H54 (cell line): ENCODE results near the gene NXPH4.
A peak's percentile ranks its signal among the peaks of the same experiment; 100 is the strongest.

ENCODE experiments used
- DNase-seq: peaks from one replicate; pipeline ENCODE4 v3.0.0; 2011; ENCODE audit warnings: low spot score, mixed read lengths; ENCODE audit not compliant: insufficient read length
- FAIRE-seq: peaks from 3 replicates; lab custom pipeline; 2011; peaks lifted over from hg19 to GRCh38; lab: Jason Lieb, UNC
- POLR2A ChIP-seq: IDR thresholded peaks from 2 replicates; pipeline ENCODE4 v1.6.1; 2011; ENCODE audit warnings: low read depth, mild to moderate bottlenecking, low read length

NXPH4 gene

DNA sequence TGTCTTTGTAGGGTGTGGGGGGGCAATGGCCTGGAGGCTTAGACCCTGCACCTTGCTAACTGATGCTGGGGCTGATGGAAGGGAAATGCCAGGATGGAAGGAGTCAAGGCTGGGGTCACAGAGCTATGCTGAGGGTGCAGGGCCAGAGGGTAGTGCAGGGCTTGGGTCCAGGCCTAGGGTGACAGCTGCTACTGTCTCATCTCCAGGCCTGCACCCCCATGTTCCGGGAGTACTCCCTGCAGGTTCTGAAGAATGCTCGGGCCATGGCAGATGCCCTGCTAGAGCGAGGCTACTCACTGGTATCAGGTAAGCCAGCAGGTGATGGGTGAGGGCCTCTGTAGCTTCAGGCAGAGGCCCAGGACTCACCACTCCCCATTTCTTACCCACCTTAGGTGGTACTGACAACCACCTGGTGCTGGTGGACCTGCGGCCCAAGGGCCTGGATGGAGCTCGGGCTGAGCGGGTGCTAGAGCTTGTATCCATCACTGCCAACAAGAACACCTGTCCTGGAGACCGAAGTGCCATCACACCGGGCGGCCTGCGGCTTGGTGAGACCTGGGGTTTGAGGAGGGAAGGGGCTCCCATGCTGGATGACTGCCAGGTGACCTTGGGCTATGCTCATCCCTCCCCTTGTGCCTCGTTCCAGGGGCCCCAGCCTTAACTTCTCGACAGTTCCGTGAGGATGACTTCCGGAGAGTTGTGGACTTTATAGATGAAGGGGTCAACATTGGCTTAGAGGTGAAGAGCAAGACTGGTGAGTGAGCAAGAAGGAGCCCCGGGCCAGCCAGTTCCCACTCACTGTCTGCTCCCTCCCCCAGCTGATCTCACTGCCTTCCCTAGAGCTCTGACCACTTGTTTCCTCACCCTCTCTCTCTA lies 17.0 kb downstream of the NXPH4 start:
- DNase-seq (no peak), FAIRE-seq (no peak)
- no peak for TF ChIP-seq POLR2A

DNA sequence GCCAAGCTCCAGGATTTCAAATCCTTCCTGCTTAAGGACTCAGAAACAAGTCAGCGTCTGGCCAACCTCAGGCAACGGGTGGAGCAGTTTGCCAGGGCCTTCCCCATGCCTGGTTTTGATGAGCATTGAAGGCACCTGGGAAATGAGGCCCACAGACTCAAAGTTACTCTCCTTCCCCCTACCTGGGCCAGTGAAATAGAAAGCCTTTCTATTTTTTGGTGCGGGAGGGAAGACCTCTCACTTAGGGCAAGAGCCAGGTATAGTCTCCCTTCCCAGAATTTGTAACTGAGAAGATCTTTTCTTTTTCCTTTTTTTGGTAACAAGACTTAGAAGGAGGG lies 17.6 kb downstream of the NXPH4 start:
- TF ChIP-seq POLR2A: no peak
- FAIRE-seq: no peak
- no peak for DNase-seq

DNA sequence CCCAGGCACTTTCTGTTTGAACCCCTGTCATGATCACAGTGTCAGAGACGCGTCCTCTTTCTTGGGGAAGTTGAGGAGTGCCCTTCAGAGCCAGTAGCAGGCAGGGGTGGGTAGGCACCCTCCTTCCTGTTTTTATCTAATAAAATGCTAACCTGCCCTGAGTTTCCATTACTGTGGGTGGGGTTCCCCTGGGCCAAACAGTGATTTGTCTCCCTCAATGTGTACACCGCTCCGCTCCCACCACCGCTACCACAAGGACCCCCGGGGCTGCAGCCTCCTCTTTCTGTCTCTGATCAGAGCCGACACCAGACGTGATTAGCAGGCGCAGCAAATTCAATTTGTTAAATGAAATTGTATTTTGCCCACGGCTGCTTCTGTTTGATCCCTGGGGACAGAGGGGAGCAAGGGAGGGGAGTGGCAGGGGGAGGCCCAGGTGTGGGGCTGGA lies 18.0 kb downstream of the NXPH4 start:
- no peak for DNase-seq
- TF ChIP-seq POLR2A: no peak
- FAIRE-seq: no peak

DNA sequence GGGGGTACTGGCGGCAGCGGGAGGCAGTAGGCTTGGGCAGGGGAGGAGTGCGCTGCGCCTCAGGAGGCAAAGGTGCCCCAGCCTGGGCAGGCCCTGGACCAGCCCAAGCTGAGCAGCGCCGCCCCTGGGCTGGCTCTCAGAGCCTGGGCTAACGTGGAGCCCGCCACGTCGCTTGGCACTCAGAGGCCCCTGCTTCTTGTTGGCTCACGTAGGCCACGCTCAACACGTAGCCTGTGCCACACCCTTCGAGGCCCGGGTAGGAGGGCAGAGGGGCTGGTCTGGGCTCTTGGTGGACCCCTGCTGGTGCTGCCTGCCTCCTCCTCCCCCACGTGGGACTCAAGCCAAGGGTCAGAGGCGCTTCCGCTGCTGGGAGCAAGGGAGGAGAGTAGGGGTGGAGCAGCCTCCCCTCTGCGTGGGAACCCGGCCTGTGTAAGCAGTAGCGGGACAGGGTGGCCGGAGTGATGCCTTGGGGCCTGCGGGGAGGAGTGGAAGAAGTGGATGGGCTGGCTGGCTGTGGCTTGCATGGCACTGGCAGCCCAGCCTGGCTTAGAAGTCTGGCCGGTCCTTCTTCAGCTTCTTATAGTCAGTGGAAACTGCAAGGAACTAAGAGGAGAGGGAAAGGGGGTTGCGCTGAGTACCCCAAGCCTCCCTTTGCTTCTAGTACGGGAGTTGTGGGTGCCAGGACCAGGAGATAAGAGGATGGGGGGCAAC lies 18.6 kb downstream of the NXPH4 start:
- TF ChIP-seq POLR2A: no peak
- FAIRE-seq (no peak), DNase-seq (no peak)

DNA sequence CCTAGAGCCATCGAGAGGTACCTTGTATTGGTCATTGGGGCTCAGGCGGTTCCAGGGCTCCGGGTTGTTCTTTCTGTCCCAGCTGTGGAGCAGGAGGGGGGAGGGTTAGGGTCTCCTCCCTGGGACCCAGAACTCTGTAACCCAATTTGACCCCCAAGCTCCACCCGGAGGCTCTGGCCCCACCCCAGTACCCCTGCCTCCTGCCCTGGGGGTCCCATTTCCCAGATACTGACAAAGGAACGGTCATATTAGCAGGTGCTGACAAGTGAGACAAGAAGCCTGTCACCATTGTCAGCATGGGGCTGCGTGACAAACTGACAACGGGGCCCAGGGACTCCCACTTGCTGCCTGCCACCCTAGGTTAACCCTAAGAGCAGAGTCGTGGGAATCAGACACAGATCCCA lies 19.1 kb downstream of the NXPH4 start:
- FAIRE-seq (no peak), DNase-seq (no peak)
- no peak for TF ChIP-seq POLR2A

DNA sequence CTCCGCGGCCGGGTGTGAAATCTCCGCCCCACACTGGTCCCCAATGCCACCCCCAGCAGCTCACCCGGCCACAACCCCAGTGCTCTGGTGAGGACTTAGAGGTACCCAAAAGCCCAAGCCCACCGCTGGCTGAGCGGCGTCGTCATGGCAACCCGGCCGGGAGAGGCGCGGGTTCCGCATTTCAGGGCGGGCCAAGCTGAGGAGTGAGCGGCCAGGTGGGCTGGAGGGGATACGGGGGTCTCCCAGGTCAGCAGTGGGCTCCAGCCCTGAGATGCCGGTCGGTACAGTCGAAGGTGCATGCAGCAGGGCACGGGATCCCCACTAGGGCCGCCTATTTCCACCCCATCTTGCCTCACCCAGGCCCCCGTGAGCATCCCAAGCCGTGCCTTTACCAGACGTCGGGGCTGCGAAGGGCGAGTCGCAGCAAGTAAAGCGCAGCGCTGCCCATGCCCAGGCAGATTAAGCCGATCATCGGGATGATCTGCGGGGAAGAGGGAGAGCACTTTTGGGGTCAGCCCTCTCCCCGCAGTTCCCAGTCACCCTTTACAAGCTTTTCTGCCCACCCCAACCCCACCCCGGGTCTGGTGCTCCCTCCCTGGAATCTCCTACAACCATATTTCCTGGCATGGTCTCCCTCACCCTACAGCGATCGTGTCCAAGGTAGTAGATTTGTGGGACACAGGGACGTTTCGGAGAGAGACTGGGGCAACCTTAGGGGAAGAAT lies 19.8 kb downstream of the NXPH4 start:
- FAIRE-seq: no peak
- no peak for DNase-seq
- no peak for TF ChIP-seq POLR2A

DNA sequence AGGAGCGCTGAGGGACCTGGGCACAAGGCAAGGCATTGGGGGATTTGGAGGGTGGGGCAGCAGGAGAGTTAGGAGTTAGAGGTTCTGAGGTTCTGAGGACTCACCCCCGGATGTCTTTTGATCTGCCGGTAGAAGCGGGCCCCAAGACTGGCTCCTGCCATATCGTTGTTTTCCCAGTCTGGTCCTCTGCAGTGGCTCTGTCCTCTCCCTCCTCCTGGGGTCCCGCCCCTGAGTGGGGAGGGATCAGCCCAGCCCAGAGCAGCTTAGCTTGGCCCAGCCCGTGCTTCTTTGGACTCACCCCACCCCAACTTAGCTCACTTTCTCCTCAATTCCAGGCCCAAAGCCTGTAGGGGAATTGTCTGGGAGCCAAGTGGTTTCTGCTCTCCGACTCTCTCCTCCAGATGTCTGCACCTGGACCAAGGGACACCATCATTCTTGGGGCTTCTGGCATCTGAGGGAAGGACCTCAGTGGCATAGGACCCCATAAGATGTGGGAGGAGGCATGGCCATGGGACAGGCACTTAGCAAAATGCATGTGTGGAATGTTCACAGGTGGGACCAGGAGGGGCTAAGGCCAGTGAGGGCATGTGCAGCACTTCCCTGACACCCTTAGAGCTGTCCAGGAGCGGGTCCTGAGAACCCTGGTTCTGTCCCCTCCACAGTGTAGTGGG lies 20.5 kb downstream of the NXPH4 start:
- no peak for FAIRE-seq
- no peak for DNase-seq
- TF ChIP-seq POLR2A: no peak

DNA sequence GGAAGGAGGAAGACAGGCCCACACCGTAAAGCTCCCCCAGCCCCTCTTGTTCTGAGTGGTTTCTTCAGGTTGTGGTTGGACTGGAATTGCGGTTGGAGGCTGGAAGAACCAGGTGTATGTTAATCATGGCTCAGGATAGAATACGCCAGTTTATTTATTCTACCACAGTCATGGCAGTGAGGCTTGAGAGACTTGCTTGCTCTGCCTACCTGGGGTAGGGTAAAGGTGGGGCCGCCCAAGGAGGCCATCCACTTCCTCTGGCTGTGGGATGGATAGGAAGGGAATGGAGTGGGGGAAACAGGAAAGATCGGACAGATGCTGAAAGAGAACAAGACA lies 21.0 kb downstream of the NXPH4 start:
- DNase-seq: no peak
- FAIRE-seq: no peak
- TF ChIP-seq POLR2A: no peak

DNA sequence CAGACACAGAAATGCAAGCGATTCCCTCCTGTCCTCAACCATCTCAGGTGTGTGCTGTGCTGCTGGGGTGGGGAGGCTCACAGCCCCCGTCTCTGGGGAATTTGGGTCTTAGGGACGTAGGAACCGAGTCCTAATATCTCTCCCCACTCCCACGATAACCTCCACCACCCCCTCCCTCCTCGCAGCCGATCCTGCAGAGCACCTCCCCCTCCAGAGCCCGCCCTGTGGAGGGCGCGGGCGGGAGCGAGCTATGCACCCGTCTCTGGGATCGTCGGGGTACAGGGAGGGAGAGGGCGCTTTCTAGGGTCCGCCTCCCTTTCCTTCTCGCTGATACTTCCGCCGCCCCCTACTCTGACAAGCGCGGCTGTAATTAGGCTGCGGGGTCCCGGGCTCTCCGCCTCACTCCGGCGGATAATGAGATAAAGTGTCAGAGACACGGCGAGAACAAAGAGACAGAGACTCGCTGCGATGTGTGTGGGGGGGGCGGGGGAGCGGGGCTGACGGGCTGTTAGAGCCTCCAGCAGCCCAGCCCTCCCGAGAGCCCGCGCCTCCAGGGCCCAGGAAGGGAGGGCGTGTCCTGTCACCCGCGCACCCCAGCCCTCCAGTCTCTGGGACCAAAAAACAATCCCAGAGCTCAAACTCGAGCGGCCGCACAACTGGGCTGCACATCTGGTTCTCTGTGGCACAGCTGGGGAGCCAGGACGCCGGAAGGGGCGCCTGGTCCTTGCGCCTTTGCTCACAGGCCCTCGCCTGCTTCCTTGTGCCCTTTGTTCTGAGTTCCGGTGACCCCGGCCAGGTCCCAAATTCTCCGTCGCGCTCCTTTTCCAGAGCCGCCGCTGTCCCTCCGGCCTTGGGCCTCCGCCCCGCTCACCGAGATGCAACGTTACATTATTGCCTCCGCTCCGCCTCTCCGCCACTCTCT lies 21.6 kb downstream of the NXPH4 start:
- no peak for FAIRE-seq
- DNase-seq: no peak
- TF ChIP-seq POLR2A: no peak

DNA sequence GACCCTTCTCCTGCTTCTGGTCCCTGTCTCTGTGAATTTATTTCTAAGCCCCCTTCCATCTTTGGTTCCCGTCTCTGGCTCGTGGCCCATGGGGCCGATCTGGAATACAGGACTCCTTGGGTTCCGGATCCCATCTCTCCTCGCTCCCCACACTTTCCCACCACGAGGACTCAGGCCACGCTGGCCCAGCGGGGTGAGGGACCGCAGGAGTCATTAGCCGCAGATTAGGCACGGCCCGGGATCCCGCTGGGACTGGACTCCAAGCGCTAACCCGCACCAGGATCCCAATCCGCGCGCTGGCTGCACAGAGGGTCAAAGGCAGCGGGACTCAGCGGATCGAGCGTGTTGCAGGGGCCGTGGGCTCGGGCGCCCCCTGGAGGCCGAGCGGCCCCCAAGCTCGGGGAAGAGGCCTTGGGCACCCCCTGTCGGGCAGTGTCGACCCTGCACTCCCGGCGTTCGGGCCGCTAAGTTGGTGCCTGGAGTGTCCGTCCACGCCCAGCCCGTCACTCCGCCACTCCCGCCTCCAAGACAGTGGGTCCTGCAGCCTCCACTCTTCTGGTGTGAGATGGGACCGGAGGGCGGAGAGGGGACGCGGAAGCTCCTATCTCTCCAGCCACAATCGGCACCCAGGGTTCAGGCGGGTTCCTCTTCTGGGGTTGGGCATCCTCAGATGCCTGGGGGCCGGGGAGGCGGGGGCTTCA lies 22.4 kb downstream of the NXPH4 start:
- TF ChIP-seq POLR2A: peak; percentile 24; the same call in 1 of the 2 replicates
- FAIRE-seq: no peak
- peak; percentile 89 for DNase-seq

DNA sequence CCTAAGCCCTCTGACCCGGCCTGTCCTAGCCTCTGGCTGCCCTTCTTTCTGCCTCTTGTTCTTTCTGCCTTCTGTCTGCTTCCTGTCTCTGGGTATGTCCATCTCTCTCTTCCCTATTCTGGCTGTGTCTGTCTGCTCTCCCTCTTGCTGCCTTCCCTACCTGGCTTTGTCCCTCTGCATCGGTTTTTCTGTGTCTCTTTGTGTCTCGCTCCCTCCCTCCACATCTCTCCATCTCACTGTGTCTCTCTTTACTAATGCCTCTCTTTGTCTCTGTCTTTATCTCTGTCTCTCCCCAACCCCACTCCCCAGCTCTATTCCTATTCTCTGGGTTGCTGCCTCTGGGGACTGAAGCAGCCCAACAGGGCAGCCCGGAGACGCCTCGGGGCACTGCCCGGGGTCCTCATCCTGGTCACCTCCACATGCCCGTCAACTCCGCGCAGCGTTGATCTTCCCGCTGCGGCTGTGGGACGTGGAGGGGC lies 23.0 kb downstream of the NXPH4 start:
- no peak for FAIRE-seq
- TF ChIP-seq POLR2A: no peak
- DNase-seq: no peak
